Measurements from ENCODE around the gene CUL1. TPM values are rescaled to one million over a fixed set of nuclear protein-coding genes. Genes with fewer than 3 reads are reported as not detected.
A peak's percentile ranks its signal among the peaks of the same experiment; 100 is the strongest.

CUL1 gene
- total and polyA plus RNA-seq, 4 experiments from 2014 or later = 45.3 to 66.8 (median 65.7) TPM

DNA sequence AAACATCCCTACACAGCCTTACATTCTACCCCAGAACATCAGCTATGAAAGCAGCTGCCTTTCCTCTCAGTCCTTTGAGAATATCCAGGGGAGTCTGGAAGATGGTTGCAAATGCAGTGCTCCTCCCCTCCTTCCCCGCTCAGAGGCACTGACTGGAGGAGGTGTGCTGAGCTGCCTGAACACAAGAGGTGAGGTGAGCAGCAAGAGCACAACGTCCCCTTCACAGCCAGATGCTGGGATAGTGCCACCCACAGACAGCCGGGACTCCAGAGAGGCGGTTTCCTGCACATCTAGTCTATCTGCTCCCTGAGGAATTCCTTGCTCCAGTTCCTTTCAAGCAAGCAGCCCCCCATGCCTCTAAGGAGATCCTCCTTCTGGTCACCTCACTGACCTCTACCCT is 111.2 kb downstream of the CUL1 start:
- Histone ChIP-seq H3K36me3 (ENCODE audit: insufficient read depth, low read length) (peaks cover 6% of the 10 kb centered on the region), H3K27ac (ENCODE audit: low read depth, low read length) (no peak overlapping the region), H3K27me3 (ENCODE audit: insufficient read depth, low read length) (no peaks in the 10 kb centered on the region), H3K4me1 (ENCODE audit: insufficient read depth, low read length) (no peaks in the 10 kb centered on the region), H3K9me3 (ENCODE audit: control insufficient read depth in 1 of 2, low read length in 2 of 2) (no peaks in the 10 kb centered on the region), H3K4me3 (ENCODE audit: low read length in 2 of 2) (no peak overlapping the region)
- ChIA-PET CTCF (ENCODE audit: partially characterized antibody) (no interaction called here), POLR2A (ENCODE audit: partially characterized antibody) (no interaction called here)
- Mint-ChIP-seq H3K4me1 (peaks cover 2 to 15% (median 12%) of the 10 kb centered on the region in 4 donors), H3K9me3 (no peaks in the 10 kb centered on the region), H3K36me3 (peaks cover 24 to 52% of the 10 kb centered on the region in 2 donors), H3K27ac (peak overlapping the region in 2 of 7 donors; percentile 25 to 70), H3K4me3 (no peak overlapping the region), H3K27me3 (no peaks in the 10 kb centered on the region)
- DNase-seq = no peak
- intact Hi-C loops (cut with micrococcal nuclease) = no loop called here

DNA sequence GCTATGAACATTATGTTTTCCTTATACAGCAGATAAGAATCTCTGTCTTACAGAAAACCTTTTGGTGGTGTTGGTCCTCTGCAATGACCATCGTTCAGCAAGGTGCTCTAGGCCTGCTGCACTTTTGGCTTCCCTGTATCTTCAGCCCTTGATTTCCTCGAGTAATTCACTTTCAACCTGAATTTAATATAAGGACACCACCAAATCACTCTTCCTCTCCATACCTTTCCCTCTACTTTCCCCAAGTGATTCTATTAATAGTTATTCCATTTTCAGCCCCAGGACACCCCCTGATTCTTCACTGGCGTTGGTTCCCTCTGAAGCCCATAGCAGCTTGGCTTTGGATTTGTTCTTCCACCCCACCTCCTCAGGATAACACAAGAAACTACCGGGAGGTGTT is 113.2 kb downstream of the CUL1 start:
- Mint-ChIP-seq H3K27ac (peak overlapping the region in 2 of 7 donors; percentile 19 to 22), H3K36me3 (peaks cover 17 to 47% of the 10 kb centered on the region in 2 donors), H3K4me3 (no peak overlapping the region), H3K4me1 (peaks cover 2 to 18% (median 11%) of the 10 kb centered on the region in 4 donors), H3K9me3 (no peaks in the 10 kb centered on the region), H3K27me3 (no peaks in the 10 kb centered on the region)
- H3K9me3 ChIP-seq (ENCODE audit: control insufficient read depth in 1 of 2, low read length in 2 of 2) = no peaks in the 10 kb centered on the region
- H3K36me3 ChIP-seq (ENCODE audit: insufficient read depth, low read length) = peaks cover 6% of the 10 kb centered on the region
- CTCF ChIA-PET (ENCODE audit: partially characterized antibody) = interaction anchor here (1.9 kb wide), 1 partner anchor 236 kb away, joined by 4 read pairs; no protein-coding TSS in a partner anchor
- intact Hi-C loops (cut with micrococcal nuclease) = no loop called here
- no peak overlapping the region for H3K27ac ChIP-seq (ENCODE audit: low read depth, low read length)
- no peak overlapping the region for H3K4me3 ChIP-seq (ENCODE audit: low read length in 2 of 2)
- POLR2A ChIA-PET (ENCODE audit: partially characterized antibody) = no interaction called here
- no peaks in the 10 kb centered on the region for H3K4me1 ChIP-seq (ENCODE audit: insufficient read depth, low read length)
- H3K27me3 ChIP-seq (ENCODE audit: insufficient read depth, low read length) = no peaks in the 10 kb centered on the region
- no peak for DNase-seq

DNA sequence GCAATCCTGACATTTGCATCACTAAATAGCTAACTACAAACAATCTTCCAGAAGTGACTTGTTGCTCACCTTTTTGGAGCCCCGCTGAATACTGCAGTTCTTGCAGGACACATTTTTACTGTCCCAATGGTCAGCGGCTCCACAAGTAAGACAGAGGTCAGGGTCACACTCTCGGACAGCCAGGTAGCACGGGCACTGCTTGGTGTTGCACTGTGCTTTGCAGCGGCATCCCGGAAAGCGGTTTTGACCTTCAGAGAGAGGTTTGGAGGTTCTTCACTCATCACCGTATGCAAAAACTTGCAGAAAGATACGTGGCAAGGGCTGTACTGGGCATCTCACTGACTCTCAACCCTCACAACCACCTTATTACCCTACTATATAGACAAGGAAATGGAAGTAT is 115.2 kb downstream of the CUL1 start:
- H3K4me3 ChIP-seq (ENCODE audit: low read length in 2 of 2) = no peak overlapping the region
- no peaks in the 10 kb centered on the region for H3K27me3 Mint-ChIP-seq
- DNase-seq = no peak
- H3K4me1 ChIP-seq (ENCODE audit: insufficient read depth, low read length) = no peaks in the 10 kb centered on the region
- no peaks in the 10 kb centered on the region for H3K9me3 ChIP-seq (ENCODE audit: control insufficient read depth in 1 of 2, low read length in 2 of 2)
- intact Hi-C loops (cut with micrococcal nuclease) = no loop called here
- peaks cover 2 to 18% (median 11%) of the 10 kb centered on the region in 4 donors for H3K4me1 Mint-ChIP-seq
- H3K4me3 Mint-ChIP-seq = no peak overlapping the region
- POLR2A ChIA-PET (ENCODE audit: partially characterized antibody) = no interaction called here
- H3K27ac ChIP-seq (ENCODE audit: low read depth, low read length) = no peak overlapping the region
- CTCF ChIA-PET (ENCODE audit: partially characterized antibody) = no interaction called here
- peaks cover 6% of the 10 kb centered on the region for H3K36me3 ChIP-seq (ENCODE audit: insufficient read depth, low read length)
- peaks cover 25 to 40% of the 10 kb centered on the region in 2 donors for H3K36me3 Mint-ChIP-seq
- H3K27ac Mint-ChIP-seq = no peak overlapping the region
- H3K9me3 Mint-ChIP-seq = no peaks in the 10 kb centered on the region
- H3K27me3 ChIP-seq (ENCODE audit: insufficient read depth, low read length) = no peaks in the 10 kb centered on the region

DNA sequence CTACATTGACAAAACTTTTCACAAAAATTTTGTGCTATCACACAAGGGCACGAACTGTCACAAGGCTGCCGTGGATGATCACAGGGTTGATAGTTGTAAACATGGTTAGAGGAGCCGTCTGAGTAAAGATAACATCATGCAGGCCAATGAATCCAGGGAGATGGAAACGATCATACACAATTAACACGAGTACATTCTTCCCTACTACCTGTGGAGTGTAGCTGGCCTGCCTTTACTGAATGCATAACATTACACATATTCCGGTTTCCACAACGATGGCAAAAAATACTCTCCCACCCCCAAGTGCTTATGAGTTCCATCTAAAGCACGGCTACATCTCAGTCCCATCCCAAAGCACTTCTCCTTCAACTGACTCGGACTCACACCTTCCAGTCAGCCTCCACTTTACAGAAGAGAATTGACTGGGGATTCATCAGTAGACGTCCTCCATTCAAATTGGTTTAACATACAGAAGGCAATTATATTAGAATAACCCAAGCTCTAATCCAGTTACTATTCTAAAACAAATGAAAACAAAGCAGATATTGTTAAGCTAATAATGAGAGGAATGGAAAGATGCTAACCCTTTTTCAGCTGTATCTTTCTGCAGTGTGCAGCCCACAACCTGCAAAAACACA is 116.3 kb downstream of the CUL1 start:
- Histone ChIP-seq H3K27ac (ENCODE audit: low read depth, low read length) (no peak overlapping the region), H3K9me3 (ENCODE audit: control insufficient read depth in 1 of 2, low read length in 2 of 2) (no peaks in the 10 kb centered on the region), H3K27me3 (ENCODE audit: insufficient read depth, low read length) (no peaks in the 10 kb centered on the region), H3K4me3 (ENCODE audit: low read length in 2 of 2) (no peak overlapping the region), H3K36me3 (ENCODE audit: insufficient read depth, low read length) (peaks cover 6% of the 10 kb centered on the region), H3K4me1 (ENCODE audit: insufficient read depth, low read length) (no peaks in the 10 kb centered on the region)
- Mint-ChIP-seq H3K4me3 (no peak overlapping the region), H3K4me1 (peaks cover 2 to 18% (median 11%) of the 10 kb centered on the region in 4 donors), H3K9me3 (no peaks in the 10 kb centered on the region), H3K27ac (peak overlapping the region in 1 of 7 donors; percentile 42), H3K27me3 (no peaks in the 10 kb centered on the region), H3K36me3 (peaks cover 20 to 39% of the 10 kb centered on the region in 2 donors)
- intact Hi-C loops (cut with micrococcal nuclease) = no loop called here
- POLR2A ChIA-PET (ENCODE audit: partially characterized antibody) = interaction anchor here (0.6 to 1.3 kb wide), 2 partner anchors 13 to 89 kb away, joined by 3 to 4 read pairs; no protein-coding TSS in a partner anchor
- CTCF ChIA-PET (ENCODE audit: partially characterized antibody) = interaction anchor here (1.7 kb wide), 1 partner anchor 10 kb away, joined by 7 read pairs; no protein-coding TSS in a partner anchor
- no peak for DNase-seq

DNA sequence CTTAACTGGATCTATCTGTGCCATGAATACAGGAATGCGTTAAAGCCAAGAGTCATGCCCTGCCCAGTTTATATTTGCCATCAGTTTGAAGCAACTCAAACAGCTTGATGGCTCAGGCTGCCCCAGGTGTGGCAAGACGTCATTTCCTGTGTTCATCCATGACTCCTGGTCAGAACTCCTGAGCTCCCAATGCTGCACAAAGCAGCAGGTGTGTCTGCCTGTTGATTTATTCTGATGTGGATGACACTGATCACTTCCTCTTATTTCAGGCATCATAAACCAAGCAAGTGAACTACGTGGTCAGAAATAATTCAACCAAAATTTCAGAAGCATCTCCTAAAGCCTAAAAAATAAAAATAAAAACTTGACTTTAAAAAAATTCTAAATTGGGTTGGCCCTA is 116.9 kb downstream of the CUL1 start:
- Mint-ChIP-seq H3K27ac (no peak overlapping the region), H3K4me1 (peaks cover 2 to 18% (median 11%) of the 10 kb centered on the region in 4 donors), H3K9me3 (no peaks in the 10 kb centered on the region), H3K4me3 (no peak overlapping the region), H3K27me3 (no peaks in the 10 kb centered on the region), H3K36me3 (peaks cover 17 to 36% of the 10 kb centered on the region in 2 donors)
- Histone ChIP-seq H3K9me3 (ENCODE audit: control insufficient read depth in 1 of 2, low read length in 2 of 2) (no peaks in the 10 kb centered on the region), H3K4me3 (ENCODE audit: low read length in 2 of 2) (no peak overlapping the region), H3K4me1 (ENCODE audit: insufficient read depth, low read length) (no peaks in the 10 kb centered on the region), H3K27ac (ENCODE audit: low read depth, low read length) (no peak overlapping the region), H3K27me3 (ENCODE audit: insufficient read depth, low read length) (no peaks in the 10 kb centered on the region), H3K36me3 (ENCODE audit: insufficient read depth, low read length) (peaks cover 6% of the 10 kb centered on the region)
- DNase-seq = no peak
- ChIA-PET CTCF (ENCODE audit: partially characterized antibody) (interaction anchor here (1.7 kb wide), 1 partner anchor 10 kb away, joined by 7 read pairs; no protein-coding TSS in a partner anchor), POLR2A (ENCODE audit: partially characterized antibody) (interaction anchor here (0.6 to 1.3 kb wide), 2 partner anchors 12 to 89 kb away, joined by 3 to 4 read pairs; no protein-coding TSS in a partner anchor)
- intact Hi-C loops (cut with micrococcal nuclease) = no loop called here

DNA sequence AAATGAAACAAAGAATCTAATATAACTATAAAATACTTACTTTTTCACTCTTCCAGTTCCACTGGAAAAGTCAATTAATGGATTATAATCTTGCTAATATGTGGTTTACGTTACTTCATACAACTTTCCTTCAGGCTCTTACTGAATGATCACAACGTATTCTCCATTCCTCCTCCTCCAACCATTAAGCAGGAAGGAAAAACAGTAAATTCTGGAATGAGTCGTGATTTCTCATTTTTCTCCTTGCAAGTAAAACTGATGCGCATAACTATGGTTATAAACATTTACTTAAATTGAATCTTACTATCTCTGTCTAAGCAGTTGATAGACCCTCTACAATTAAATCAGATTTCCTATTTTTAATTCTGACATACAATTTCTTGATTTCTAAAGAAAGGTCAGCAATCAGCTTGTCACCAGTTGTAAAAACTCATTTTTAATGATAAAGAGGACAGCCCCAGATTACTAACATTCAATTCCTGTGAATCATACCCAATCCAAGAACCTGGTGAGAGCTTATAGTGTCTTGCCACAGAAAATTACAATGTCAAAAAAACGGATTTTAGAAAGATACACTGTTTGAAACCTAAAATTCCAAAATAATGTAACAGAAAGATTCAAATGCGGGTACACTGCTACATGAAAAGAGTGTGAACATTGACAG is 121.1 kb downstream of the CUL1 start:
- no peak overlapping the region for H3K4me3 ChIP-seq (ENCODE audit: low read length in 2 of 2)
- intact Hi-C loops (cut with micrococcal nuclease) = no loop called here
- ChIA-PET POLR2A (ENCODE audit: partially characterized antibody) (interaction anchor here (0.6 to 1.3 kb wide), 2 partner anchors 88 to 122 kb away, joined by 3 to 4 read pairs; no protein-coding TSS in a partner anchor), CTCF (ENCODE audit: partially characterized antibody) (interaction anchor here (0.8 kb wide), 1 partner anchor 40 kb away, joined by 3 read pairs; no protein-coding TSS in a partner anchor)
- H3K9me3 ChIP-seq (ENCODE audit: control insufficient read depth in 1 of 2, low read length in 2 of 2) = no peaks in the 10 kb centered on the region
- Mint-ChIP-seq H3K27ac (no peak overlapping the region), H3K27me3 (no peaks in the 10 kb centered on the region), H3K9me3 (no peaks in the 10 kb centered on the region), H3K4me1 (peaks cover 0 to 3% (median 2%) of the 10 kb centered on the region in 4 donors), H3K36me3 (peaks cover 17 to 26% of the 10 kb centered on the region in 2 donors), H3K4me3 (no peak overlapping the region)
- DNase-seq = no peak
- no peaks in the 10 kb centered on the region for H3K4me1 ChIP-seq (ENCODE audit: insufficient read depth, low read length)
- H3K27ac ChIP-seq (ENCODE audit: low read depth, low read length) = no peak overlapping the region
- H3K36me3 ChIP-seq (ENCODE audit: insufficient read depth, low read length) = no peaks in the 10 kb centered on the region
- no peaks in the 10 kb centered on the region for H3K27me3 ChIP-seq (ENCODE audit: insufficient read depth, low read length)

DNA sequence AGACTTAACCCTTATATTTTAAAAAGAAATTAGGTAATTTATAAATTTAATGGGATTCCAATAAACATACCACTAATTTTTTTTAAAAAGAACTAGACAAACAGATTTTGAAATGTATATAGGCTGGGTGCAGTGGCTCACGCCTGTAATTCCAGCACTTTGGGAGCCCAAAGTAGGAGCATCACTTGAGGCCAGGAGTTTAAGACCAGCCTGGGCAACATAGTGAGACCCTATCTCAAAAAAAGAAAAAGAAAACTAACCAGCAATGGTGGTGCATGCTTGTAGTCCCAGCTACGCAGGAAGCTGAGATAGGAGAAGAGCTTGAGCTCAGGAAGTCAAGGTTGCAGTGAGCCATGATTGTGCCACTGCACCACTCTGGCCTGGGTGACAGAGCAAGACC is 122.7 kb downstream of the CUL1 start:
- peaks cover 28 to 30% of the 10 kb centered on the region in 2 donors for H3K36me3 Mint-ChIP-seq
- Histone ChIP-seq H3K27ac (ENCODE audit: low read depth, low read length) (no peak overlapping the region), H3K4me3 (ENCODE audit: low read length in 2 of 2) (no peak overlapping the region), H3K4me1 (ENCODE audit: insufficient read depth, low read length) (no peaks in the 10 kb centered on the region), H3K27me3 (ENCODE audit: insufficient read depth, low read length) (no peaks in the 10 kb centered on the region), H3K36me3 (ENCODE audit: insufficient read depth, low read length) (no peaks in the 10 kb centered on the region), H3K9me3 (ENCODE audit: control insufficient read depth in 1 of 2, low read length in 2 of 2) (no peaks in the 10 kb centered on the region)
- ChIA-PET CTCF (ENCODE audit: partially characterized antibody) (interaction anchor here (0.7 kb wide), 1 partner anchor 11 kb away, joined by 4 read pairs; no protein-coding TSS in a partner anchor), POLR2A (ENCODE audit: partially characterized antibody) (no interaction called here)
- no peaks in the 10 kb centered on the region for H3K9me3 Mint-ChIP-seq
- H3K27me3 Mint-ChIP-seq = no peaks in the 10 kb centered on the region
- H3K4me3 Mint-ChIP-seq = no peak overlapping the region
- peaks cover 0 to 3% (median under 1%) of the 10 kb centered on the region in 4 donors for H3K4me1 Mint-ChIP-seq
- DNase-seq = no peak
- intact Hi-C loops (cut with micrococcal nuclease) = no loop called here
- H3K27ac Mint-ChIP-seq = no peak overlapping the region

Data from CD4-positive, alpha-beta memory T cell (primary cell).